ENCODE data around the gene TNNT3. TPM values are rescaled to one million over a fixed set of nuclear protein-coding genes. Genes with fewer than 3 reads are reported as not detected.
"Not testable (repeated sequence)": the region's sequence is repeated elsewhere in the genome, so short reads cannot be mapped to it uniquely, and the experiment has no call there.

The TNNT3 gene
- total RNA-seq, result 4,749 TPM
- polyA plus RNA-seq (ENCODE audit: insufficient read depth in 1 of 8, insufficient read length in 8 of 8, low replicate concordance in 1 of 8), result 1,000 to 10,000 TPM; 2,869 to 9,783 (median 6,434) TPM
- long read RNA-seq, donor 1, partial matches to known transcripts, result 191 of 643 reads
- long read RNA-seq, donor 1, other reads (novel, unspliced or antisense), result 452 of 643 reads
- long read RNA-seq, donor 2, partial matches to known transcripts, result 5 of 22 reads
- long read RNA-seq, donor 2, other reads (novel, unspliced or antisense), result 17 of 22 reads
- long read RNA-seq, donor 3, partial matches to known transcripts, result 588 of 2,092 reads
- long read RNA-seq, donor 3, other reads (novel, unspliced or antisense), result 1,499 of 2,092 reads
- long read RNA-seq, donor 4, partial matches to known transcripts, result 243 of 743 reads
- long read RNA-seq, donor 4, other reads (novel, unspliced or antisense), result 498 of 743 reads
- long read RNA-seq, donor 5, partial matches to known transcripts, result 343 of 1,328 reads
- long read RNA-seq, donor 5, other reads (novel, unspliced or antisense), result 984 of 1,328 reads
- long read RNA-seq, donor 6, transcript TNNT3-212 (2 exons, 334 nt), result major isoform, 5 of 3,350 reads
- long read RNA-seq, donor 6, transcript TNNT3-214 (4 exons, 1,113 nt), result major isoform, 5 of 3,350 reads
- long read RNA-seq, donor 6, partial matches to known transcripts, result 1,063 of 3,350 reads
- long read RNA-seq, donor 6, other reads (novel, unspliced or antisense), result 2,277 of 3,350 reads
- long read RNA-seq, donor 7, partial matches to known transcripts, result 395 of 1,172 reads
- long read RNA-seq, donor 7, other reads (novel, unspliced or antisense), result 777 of 1,172 reads
- long read RNA-seq, donor 8, partial matches to known transcripts, result 363 of 852 reads
- long read RNA-seq, donor 8, other reads (novel, unspliced or antisense), result 487 of 852 reads
- long read RNA-seq, donor 9, partial matches to known transcripts, result 462 of 1,148 reads
- long read RNA-seq, donor 9, other reads (novel, unspliced or antisense), result 685 of 1,148 reads
- long read RNA-seq, donor 10, partial matches to known transcripts, result 696 of 1,581 reads
- long read RNA-seq, donor 10, other reads (novel, unspliced or antisense), result 883 of 1,581 reads
- long read RNA-seq, donor 11, partial matches to known transcripts, result 555 of 1,727 reads
- long read RNA-seq, donor 11, other reads (novel, unspliced or antisense), result 1,171 of 1,727 reads

- Histone ChIP-seq H3K4me1 (ENCODE audit: control insufficient read depth, insufficient read depth, low read length) (peaks cover 85% of the 10 kb centered on the region), H3K4me3 (ENCODE audit: low read length) (peak within 1 kb of the TSS; percentile 58), H3K27ac (ENCODE audit: low read length) (peak within 1 kb of the TSS; percentile 99), H3K9me3 (replicated peaks; ENCODE audit: control insufficient read depth, low read depth, low read length) (no peaks in the 10 kb centered on the region), H3K27me3 (ENCODE audit: control insufficient read depth, insufficient read depth, low read length) (no peaks in the 10 kb centered on the region), H3K36me3 (ENCODE audit: control insufficient read depth, insufficient read depth, low read length) (peaks cover 21% of the 10 kb centered on the region)
- WGBS (ENCODE audit: insufficient coverage), result 63% methylated on average over 30 of the region's 31 CpGs
- DNase-seq, result peak; percentile 88
Observed at GRCh38 chr11:1919391-1920127, at the start of gene TNNT3. Gene TNNT3 (plus strand): TSS chr11:1919703. CDS start chr11:1922875, 3,172 bp downstream.

DNA sequence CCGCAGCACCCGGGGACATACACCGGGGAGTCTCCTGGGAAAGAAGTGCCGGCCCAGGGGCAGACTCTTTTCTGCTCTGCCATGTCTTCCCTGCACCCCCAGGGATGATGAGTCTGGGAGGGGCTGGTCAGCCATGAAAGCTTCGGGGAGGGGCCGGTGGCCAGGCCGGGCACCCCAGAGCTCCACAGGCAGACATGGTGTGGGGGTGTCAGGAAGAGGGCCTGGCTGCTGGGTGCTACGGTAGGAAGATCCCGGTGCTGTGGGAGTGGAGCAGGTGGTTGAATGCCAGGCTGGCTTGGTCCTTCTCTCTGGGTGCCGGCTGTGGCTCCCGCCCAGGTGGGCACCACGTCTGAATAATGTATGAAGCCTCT, 49.2 kb upstream of the TNNT3 start:
- H3K9me3 ChIP-seq (replicated peaks; ENCODE audit: control insufficient read depth, low read depth, low read length), result no peaks in the 10 kb centered on the region
- DNase-seq, result no peak
- H3K4me3 ChIP-seq (ENCODE audit: low read length), result peak overlapping the region; percentile 34
- no peaks in the 10 kb centered on the region for H3K36me3 ChIP-seq (ENCODE audit: control insufficient read depth, insufficient read depth, low read length)
- peak overlapping the region; percentile 35 for H3K27ac ChIP-seq (ENCODE audit: low read length)
- H3K27me3 ChIP-seq (ENCODE audit: control insufficient read depth, insufficient read depth, low read length), result no peaks in the 10 kb centered on the region
- 74% methylated on average over 9 of the region's 12 CpGs for WGBS (ENCODE audit: insufficient coverage)
- peaks cover 66% of the 10 kb centered on the region for H3K4me1 ChIP-seq (ENCODE audit: control insufficient read depth, insufficient read depth, low read length)

DNA sequence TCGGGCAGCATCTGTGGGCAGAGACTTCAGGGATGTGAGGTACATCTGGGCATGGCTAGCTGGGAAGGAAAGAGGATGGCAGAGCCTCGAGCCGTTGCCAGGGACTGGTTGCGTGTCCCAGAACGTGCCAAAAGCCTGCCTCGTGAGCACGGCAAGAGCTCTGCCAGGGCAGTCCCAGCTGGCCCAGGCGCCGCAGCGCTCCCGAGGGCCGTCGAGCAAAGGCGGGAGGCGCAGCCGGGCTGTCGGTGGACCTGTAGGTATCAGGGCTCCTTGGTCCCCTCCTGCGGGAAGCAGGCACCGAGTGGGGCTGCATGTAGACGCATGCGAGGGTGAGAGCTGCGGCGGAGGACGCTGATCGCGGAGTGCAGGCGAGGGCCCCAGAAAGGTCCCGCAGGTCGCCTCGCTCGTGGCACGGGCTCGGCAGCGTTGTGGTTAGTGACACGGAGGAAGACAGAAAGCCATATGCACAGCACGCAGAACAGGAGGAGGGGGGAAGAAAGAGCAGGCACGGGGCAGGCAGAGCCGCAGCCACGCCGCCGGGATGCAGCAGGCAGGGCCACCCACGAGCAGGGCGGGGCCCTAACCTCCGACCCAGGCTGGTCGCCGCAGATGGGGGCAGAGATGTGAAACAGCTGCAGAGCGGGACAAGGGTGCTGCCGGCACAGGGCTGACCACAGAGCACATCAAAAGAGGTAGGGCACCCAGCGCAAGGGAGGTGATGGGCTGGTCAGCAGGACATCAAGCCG, 48.6 kb upstream of the TNNT3 start:
- Histone ChIP-seq H3K36me3 (ENCODE audit: control insufficient read depth, insufficient read depth, low read length) (no peaks in the 10 kb centered on the region), H3K27ac (ENCODE audit: low read length) (peak overlapping the region; percentile 42), H3K4me1 (ENCODE audit: control insufficient read depth, insufficient read depth, low read length) (peaks cover 71% of the 10 kb centered on the region), H3K9me3 (replicated peaks; ENCODE audit: control insufficient read depth, low read depth, low read length) (no peaks in the 10 kb centered on the region), H3K27me3 (ENCODE audit: control insufficient read depth, insufficient read depth, low read length) (no peaks in the 10 kb centered on the region), H3K4me3 (ENCODE audit: low read length) (peak overlapping the region; percentile 34)
- no peak for DNase-seq
- WGBS (ENCODE audit: insufficient coverage), result 39% methylated on average over 50 of the region's 50 CpGs

GRCh38 chr11:1871531-1871930, 48.0 kb upstream of the TNNT3 start:
- Histone ChIP-seq H3K27me3 (ENCODE audit: control insufficient read depth, insufficient read depth, low read length) (no peaks in the 10 kb centered on the region), H3K27ac (ENCODE audit: low read length) (peak overlapping the region; percentile 42), H3K9me3 (replicated peaks; ENCODE audit: control insufficient read depth, low read depth, low read length) (no peaks in the 10 kb centered on the region), H3K4me1 (ENCODE audit: control insufficient read depth, insufficient read depth, low read length) (peaks cover 76% of the 10 kb centered on the region), H3K4me3 (ENCODE audit: low read length) (peak overlapping the region; percentile 34), H3K36me3 (ENCODE audit: control insufficient read depth, insufficient read depth, low read length) (no peaks in the 10 kb centered on the region)
- WGBS (ENCODE audit: insufficient coverage), result 88% methylated on average over 12 of the region's 15 CpGs
- DNase-seq, result no peak

DNA sequence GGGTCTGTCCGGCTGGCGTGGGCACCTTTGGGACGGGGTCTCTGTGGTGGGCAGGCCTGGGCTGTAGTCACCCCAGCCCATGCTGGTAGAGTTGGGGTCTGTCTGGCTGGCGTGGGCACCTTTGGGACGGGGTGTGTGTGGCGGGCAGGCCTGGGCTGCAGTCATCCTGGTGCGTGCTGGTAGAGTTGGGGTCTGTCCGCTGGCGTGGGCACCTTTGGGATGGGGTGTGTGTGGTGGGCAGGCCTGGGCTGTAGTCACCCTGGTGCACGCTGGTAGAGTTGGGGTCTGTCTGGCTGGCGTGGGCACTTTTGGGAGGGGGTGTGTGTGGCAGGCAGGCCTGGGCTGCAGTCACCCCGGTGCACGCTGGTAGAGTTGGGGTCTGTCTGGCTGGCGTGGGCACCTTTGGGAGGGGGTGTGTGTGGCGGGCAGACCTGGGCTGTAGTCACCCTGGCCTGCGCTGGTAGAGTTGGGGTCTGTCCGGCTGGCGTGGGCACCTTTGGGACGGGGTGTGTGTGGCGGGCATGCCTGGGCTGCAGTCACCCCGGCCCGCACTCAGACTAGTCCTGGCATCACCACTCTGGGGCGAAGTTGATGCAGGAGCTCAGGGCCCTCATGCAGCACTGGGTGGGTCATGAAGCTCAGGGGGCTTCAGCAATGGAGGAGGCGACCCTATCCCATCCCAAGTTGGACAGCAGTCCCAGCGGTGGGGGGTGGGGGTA, 47.1 kb upstream of the TNNT3 start:
- Histone ChIP-seq H3K36me3 (ENCODE audit: control insufficient read depth, insufficient read depth, low read length) (no peaks in the 10 kb centered on the region), H3K9me3 (replicated peaks; ENCODE audit: control insufficient read depth, low read depth, low read length) (no peaks in the 10 kb centered on the region), H3K27me3 (ENCODE audit: control insufficient read depth, insufficient read depth, low read length) (no peaks in the 10 kb centered on the region), H3K4me1 (ENCODE audit: control insufficient read depth, insufficient read depth, low read length) (peaks cover 76% of the 10 kb centered on the region), H3K4me3 (ENCODE audit: low read length) (no peak overlapping the region), H3K27ac (ENCODE audit: low read length) (peak overlapping the region; percentile 51)
- no peak for DNase-seq
- 83% methylated on average over 17 of the region's 25 CpGs for WGBS (ENCODE audit: insufficient coverage)

GRCh38 chr11:1873048-1873812, 46.3 kb upstream of the TNNT3 start:
- no peaks in the 10 kb centered on the region for H3K27me3 ChIP-seq (ENCODE audit: control insufficient read depth, insufficient read depth, low read length)
- peak overlapping the region; percentile 62 for H3K27ac ChIP-seq (ENCODE audit: low read length)
- H3K4me3 ChIP-seq (ENCODE audit: low read length), result no peak overlapping the region
- H3K4me1 ChIP-seq (ENCODE audit: control insufficient read depth, insufficient read depth, low read length), result peaks cover 77% of the 10 kb centered on the region
- H3K36me3 ChIP-seq (ENCODE audit: control insufficient read depth, insufficient read depth, low read length), result no peaks in the 10 kb centered on the region
- no peaks in the 10 kb centered on the region for H3K9me3 ChIP-seq (replicated peaks; ENCODE audit: control insufficient read depth, low read depth, low read length)
- DNase-seq, result peak; percentile 87
- WGBS (ENCODE audit: insufficient coverage), result 13% methylated on average over 8 of the region's 11 CpGs

- DNase-seq; H3K4me3 ChIP-seq (ENCODE audit: low read length): not testable (repeated sequence)
Observed at GRCh38 chr11:1873813-1874150, 45.7 kb upstream of the TNNT3 start.

GRCh38 chr11:1874441-1875092, 44.9 kb upstream of the TNNT3 start:
- 51% methylated on average over 13 of the region's 17 CpGs for WGBS (ENCODE audit: insufficient coverage)
- H3K36me3 ChIP-seq (ENCODE audit: control insufficient read depth, insufficient read depth, low read length); H3K4me3 ChIP-seq (ENCODE audit: low read length); DNase-seq; H3K27me3 ChIP-seq (ENCODE audit: control insufficient read depth, insufficient read depth, low read length); H3K9me3 ChIP-seq (replicated peaks; ENCODE audit: control insufficient read depth, low read depth, low read length): not testable (repeated sequence)
- peak overlapping the region; percentile 98 for H3K27ac ChIP-seq (ENCODE audit: low read length)
- H3K4me1 ChIP-seq (ENCODE audit: control insufficient read depth, insufficient read depth, low read length), result peaks cover 79% of the 10 kb centered on the region

More at GRCh38 chr11:1873813-1874150, 45.7 kb upstream of the TNNT3 start:
- not testable (repeated sequence) for H3K9me3 ChIP-seq (replicated peaks; ENCODE audit: control insufficient read depth, low read depth, low read length); H3K36me3 ChIP-seq (ENCODE audit: control insufficient read depth, insufficient read depth, low read length); H3K27me3 ChIP-seq (ENCODE audit: control insufficient read depth, insufficient read depth, low read length)
- Histone ChIP-seq H3K27ac (ENCODE audit: low read length) (peak overlapping the region; percentile 62), H3K4me1 (ENCODE audit: control insufficient read depth, insufficient read depth, low read length) (peaks cover 77% of the 10 kb centered on the region)
- 83% methylated on average over 17 of the region's 17 CpGs for WGBS (ENCODE audit: insufficient coverage)
